GM06990 (cell line): ENCODE measurements around the gene ANTXR1.

ENCODE experiments used
- DNase-seq: peaks from one replicate; pipeline ENCODE4 v3.0.0-alpha.2; 2011; ENCODE audit not compliant: insufficient read length; ENCODE audit errors: extremely low read depth
- H3K27me3 ChIP-seq: replicated peaks from 2 replicates; pipeline ENCODE4 v1.6.0; 2011; ENCODE audit warnings: low read length; ENCODE audit not compliant: control insufficient read depth, insufficient read depth
- H3K36me3 ChIP-seq: 2 replicates; pipeline ENCODE4 v1.5.1; 2011; ENCODE audit warnings: low read length; ENCODE audit not compliant: control insufficient read depth, insufficient read depth
- H3K4me3 ChIP-seq: replicated peaks from 2 replicates; pipeline ENCODE4 v1.5.1; 2011; ENCODE audit warnings: low read depth, mild to moderate bottlenecking, control low read depth, low read length
- TF ChIP-seq, protein P1 (sequence below): IDR thresholded peaks from 2 replicates; pipeline ENCODE4 v1.5.1; 2011; ENCODE audit warnings: low read length, control low read depth, mild to moderate bottlenecking, inconsistent platforms; ENCODE audit not compliant: insufficient read depth, poor library complexity, severe bottlenecking

ANTXR1 gene

DNA sequence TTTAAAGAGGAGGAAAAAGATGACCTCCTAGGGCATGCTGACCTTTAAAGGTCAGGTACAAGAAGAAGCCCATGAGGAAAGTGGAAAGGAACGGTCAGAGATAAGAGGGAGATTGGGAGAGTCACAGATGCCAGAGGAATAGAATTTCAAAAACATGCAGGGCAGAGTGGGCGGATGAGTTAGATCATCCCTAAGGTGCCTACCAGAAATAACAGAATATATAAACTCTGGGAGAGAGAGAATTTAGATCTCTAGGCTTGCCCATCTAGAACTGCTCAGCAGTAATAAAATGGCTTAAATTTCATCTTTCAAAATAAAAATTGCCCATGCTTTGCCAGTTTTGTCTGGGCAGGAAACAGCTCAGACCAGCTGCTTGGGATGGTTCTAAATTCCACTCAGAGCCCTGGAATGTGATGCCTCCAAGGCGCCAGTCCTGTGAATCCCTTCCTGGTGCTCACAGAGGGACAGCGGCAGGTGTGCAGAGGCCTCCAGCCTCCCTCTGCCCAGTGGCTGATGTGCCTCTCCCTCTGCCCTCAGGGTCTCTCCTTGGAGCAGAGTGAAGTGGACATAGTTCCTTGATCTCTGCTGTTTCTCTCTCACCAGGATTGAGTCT is 130.9 kb downstream of the ANTXR1 start:
- H3K27me3 ChIP-seq, result no peaks in the 10 kb centered on the region; the same call in 1 of the 2 replicates
- no peak for DNase-seq
- H3K4me3 ChIP-seq, result no peak overlapping the region
- no peaks in the 10 kb centered on the region for H3K36me3 ChIP-seq
- TF ChIP-seq, protein P1, sequence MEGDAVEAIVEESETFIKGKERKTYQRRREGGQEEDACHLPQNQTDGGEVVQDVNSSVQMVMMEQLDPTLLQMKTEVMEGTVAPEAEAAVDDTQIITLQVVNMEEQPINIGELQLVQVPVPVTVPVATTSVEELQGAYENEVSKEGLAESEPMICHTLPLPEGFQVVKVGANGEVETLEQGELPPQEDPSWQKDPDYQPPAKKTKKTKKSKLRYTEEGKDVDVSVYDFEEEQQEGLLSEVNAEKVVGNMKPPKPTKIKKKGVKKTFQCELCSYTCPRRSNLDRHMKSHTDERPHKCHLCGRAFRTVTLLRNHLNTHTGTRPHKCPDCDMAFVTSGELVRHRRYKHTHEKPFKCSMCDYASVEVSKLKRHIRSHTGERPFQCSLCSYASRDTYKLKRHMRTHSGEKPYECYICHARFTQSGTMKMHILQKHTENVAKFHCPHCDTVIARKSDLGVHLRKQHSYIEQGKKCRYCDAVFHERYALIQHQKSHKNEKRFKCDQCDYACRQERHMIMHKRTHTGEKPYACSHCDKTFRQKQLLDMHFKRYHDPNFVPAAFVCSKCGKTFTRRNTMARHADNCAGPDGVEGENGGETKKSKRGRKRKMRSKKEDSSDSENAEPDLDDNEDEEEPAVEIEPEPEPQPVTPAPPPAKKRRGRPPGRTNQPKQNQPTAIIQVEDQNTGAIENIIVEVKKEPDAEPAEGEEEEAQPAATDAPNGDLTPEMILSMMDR, result no peak

GRCh38 chr2:69145204-69145603 is 132.2 kb downstream of the ANTXR1 start:
- peaks cover 2% of the 10 kb centered on the region; the same call in 1 of the 2 replicates for H3K27me3 ChIP-seq
- TF ChIP-seq, protein P1, result no peak
- no peak overlapping the region for H3K4me3 ChIP-seq
- DNase-seq, result no peak
- no peaks in the 10 kb centered on the region for H3K36me3 ChIP-seq

DNA sequence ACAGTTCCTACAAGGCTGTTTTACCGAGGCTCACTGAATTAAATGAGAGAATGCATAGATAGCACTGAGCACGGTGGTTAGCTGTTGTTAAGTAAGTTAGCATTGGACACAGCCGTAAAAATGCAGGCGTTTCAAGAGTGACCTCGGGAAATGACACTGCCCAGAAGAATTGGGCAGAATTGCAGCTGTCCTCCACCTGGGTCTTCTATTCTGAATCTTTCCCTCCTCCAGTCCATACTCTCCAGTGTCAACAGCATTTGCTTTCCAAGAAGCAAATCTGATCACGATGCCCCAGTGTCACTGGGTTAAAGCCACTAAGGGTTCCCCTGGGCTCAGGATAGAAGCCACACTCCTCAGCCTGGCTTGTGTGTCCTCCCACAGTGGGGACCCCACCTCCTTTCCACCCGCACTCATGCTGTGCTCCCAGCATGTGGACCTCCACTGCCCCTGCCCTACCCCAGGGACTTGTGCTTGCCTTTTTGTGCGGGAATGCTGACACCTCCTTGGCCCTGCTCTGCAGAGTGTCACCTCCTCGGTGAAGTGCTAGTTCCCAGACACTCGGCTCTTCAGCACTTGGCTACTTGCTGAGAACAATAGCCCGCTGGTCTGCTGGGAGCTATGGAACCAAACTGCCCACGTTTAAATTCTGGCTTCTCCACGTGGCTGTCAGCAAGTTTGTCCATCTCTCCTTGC is 135.0 kb downstream of the ANTXR1 start:
- Histone ChIP-seq H3K4me3 (no peak overlapping the region), H3K27me3 (peaks cover 3% of the 10 kb centered on the region; the same call in 1 of the 2 replicates), H3K36me3 (no peaks in the 10 kb centered on the region)
- TF ChIP-seq, protein P1, result no peak
- no peak for DNase-seq

DNA sequence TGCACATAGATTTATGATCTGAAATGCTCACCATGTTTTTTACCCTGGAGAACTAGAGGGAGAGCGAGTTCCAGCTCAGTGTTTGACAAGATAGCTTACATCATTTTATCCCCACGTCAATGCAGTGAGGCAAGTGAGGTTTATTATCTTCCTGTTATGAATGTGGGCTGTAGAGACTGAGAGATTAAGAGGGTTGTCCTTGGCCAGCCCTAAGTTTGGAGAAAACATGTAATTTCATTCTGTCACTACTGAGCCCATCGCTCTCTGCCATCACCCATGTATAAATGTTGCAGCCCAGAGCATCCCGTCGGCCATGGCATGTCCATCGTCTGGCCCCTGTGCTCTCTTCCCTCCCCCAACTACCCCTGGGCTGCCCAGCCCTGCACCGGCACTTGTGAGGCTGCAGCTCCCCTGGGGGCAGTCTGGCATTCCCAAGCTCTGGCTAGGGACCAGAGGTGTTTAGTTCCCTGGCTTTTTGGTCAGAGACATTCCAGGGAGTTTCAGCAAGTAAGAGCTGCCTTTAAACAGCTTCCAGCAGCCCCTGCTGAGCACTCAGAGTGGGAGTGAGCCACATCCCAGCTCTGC is 136.7 kb downstream of the ANTXR1 start:
- Histone ChIP-seq H3K27me3 (peaks cover 3% of the 10 kb centered on the region), H3K36me3 (no peaks in the 10 kb centered on the region), H3K4me3 (no peak overlapping the region)
- no peak for DNase-seq
- TF ChIP-seq, protein P1, result no peak

- TF ChIP-seq, protein P1, result no peak
- H3K27me3 ChIP-seq, result peaks cover 3% of the 10 kb centered on the region
- H3K36me3 ChIP-seq, result no peaks in the 10 kb centered on the region
- H3K4me3 ChIP-seq, result no peak overlapping the region
- no peak for DNase-seq
Observed at GRCh38 chr2:69151931-69152330, 139.0 kb downstream of the ANTXR1 start.
